ENCODE data around the gene TMEM187. TPM values are rescaled to one million over a fixed set of nuclear protein-coding genes. Genes with fewer than 3 reads are reported as not detected.

TMEM187 gene
- total RNA-seq, 2 experiments from 2014 or later, result 1.4 to 4.5 TPM

- no peak overlapping the region for H3K27ac ChIP-seq (ENCODE audit: low read depth, low read length, poor library complexity, severe bottlenecking)
- no peak for DNase-seq (ENCODE audit: low spot score)
- ChIA-PET POLR2A (no interaction called here), CTCF (ENCODE audit: unreplicated experiment) (no interaction called here)
- TF ChIP-seq CTCF (conservative IDR thresholded peaks at IDR 0.05; ENCODE audit: low read length) (no peak), EZH2phosphoT487 (IDR thresholded peaks at IDR 0.05; ENCODE audit: borderline replicate concordance, low read depth, low read length) (no peak)
- H3K36me3 ChIP-seq (ENCODE audit: insufficient read depth, low read length), result peaks cover 32% of the 10 kb centered on the region
- H3K4me3 ChIP-seq (ENCODE audit: low read depth, low read length, poor library complexity, severe bottlenecking), result no peak overlapping the region
- H3K79me2 ChIP-seq (ENCODE audit: insufficient read depth, low read depth, low read length), result peaks cover 10% of the 10 kb centered on the region; the same call in 1 of the 2 replicates
- BruUV-seq (replicated peaks), result no TSS peak
- H3K9me3 ChIP-seq (ENCODE audit: low read length), result no peaks in the 10 kb centered on the region
- no peak overlapping the region for H2AFZ ChIP-seq (ENCODE audit: low read length)
- H4K20me1 ChIP-seq (ENCODE audit: insufficient read depth, low read length), result no peaks in the 10 kb centered on the region
- no peak overlapping the region for H3K4me2 ChIP-seq (ENCODE audit: low read length)
- intact Hi-C loops (cut with micrococcal nuclease; ENCODE audit: unreplicated experiment), result no loop called here
- peaks cover 22% of the 10 kb centered on the region for H3K4me1 ChIP-seq (ENCODE audit: insufficient read depth, low read length, poor library complexity, severe bottlenecking)
- no peaks in the 10 kb centered on the region for H3K9me2 ChIP-seq (ENCODE audit: insufficient read depth, low read length)
Measured at GRCh38 chrX:153931748-153932147, 40.8 kb upstream of the TMEM187 start.

GRCh38 chrX:153932220-153932915 lies 40.2 kb upstream of the TMEM187 start:
- no peaks in the 10 kb centered on the region for H4K20me1 ChIP-seq (ENCODE audit: insufficient read depth, low read length)

More at GRCh38 chrX:153932220-153932915, 40.2 kb upstream of the TMEM187 start:
- Histone ChIP-seq H3K27ac (ENCODE audit: low read depth, low read length, poor library complexity, severe bottlenecking) (no peak overlapping the region), H3K9me3 (ENCODE audit: low read length) (no peaks in the 10 kb centered on the region), H3K4me2 (ENCODE audit: low read length) (no peak overlapping the region), H3K4me1 (ENCODE audit: insufficient read depth, low read length, poor library complexity, severe bottlenecking) (peaks cover 22% of the 10 kb centered on the region), H3K4me3 (ENCODE audit: low read depth, low read length, poor library complexity, severe bottlenecking) (no peak overlapping the region), H3K9me2 (ENCODE audit: insufficient read depth, low read length) (no peaks in the 10 kb centered on the region), H3K36me3 (ENCODE audit: insufficient read depth, low read length) (peaks cover 32% of the 10 kb centered on the region), H2AFZ (ENCODE audit: low read length) (no peak overlapping the region), H3K79me2 (ENCODE audit: insufficient read depth, low read depth, low read length) (peaks cover 10% of the 10 kb centered on the region; the same call in 1 of the 2 replicates)
- intact Hi-C loops (cut with micrococcal nuclease; ENCODE audit: unreplicated experiment), result no loop called here
- no TSS peak for BruUV-seq (replicated peaks)
- TF ChIP-seq EZH2phosphoT487 (IDR thresholded peaks at IDR 0.05; ENCODE audit: borderline replicate concordance, low read depth, low read length), result no peak
- TF ChIP-seq CTCF (conservative IDR thresholded peaks at IDR 0.05; ENCODE audit: low read length), result no peak
- ChIA-PET CTCF (ENCODE audit: unreplicated experiment) (no interaction called here), POLR2A (no interaction called here)
- DNase-seq (ENCODE audit: low spot score), result no peak
